Lung (tissue), 12 donors: ENCODE data around the gene SLC7A4. TPM values are rescaled to one million over a fixed set of nuclear protein-coding genes. Genes with fewer than 3 reads are reported as not detected.

Source experiments
- ATAC-seq: fragments of 200-7000 bp; cut with Tn5 transposase; one replicate; pipeline ENCODE4 v1.9.1; 2020; ENCODE audit warnings: moderate number of reproducible peaks; ENCODE audit not compliant: insufficient read depth, low FRiP score
- DNase-seq, 3 donors: peaks; one replicate each; pipeline ENCODE4 v3.0.0-alpha.2; 2013 to 2017
- H3K27ac ChIP-seq, 2 donors: one replicate each; pipeline ENCODE4 v1.5.1; 2013; ENCODE audit warnings: mild to moderate bottlenecking in 2 of 2, moderate library complexity in 2 of 2, control low read depth in 1 of 2, inconsistent platforms in 1 of 2, low read depth in 1 of 2, low read length in 1 of 2
- H3K27me3 ChIP-seq, 3 donors: one replicate each; pipeline ENCODE4 v1.5.1; 2013; ENCODE audit warnings: low read length in 2 of 3; ENCODE audit not compliant: control insufficient read depth in 3 of 3, insufficient read depth in 3 of 3
- H3K36me3 ChIP-seq, 4 donors: one replicate each; pipeline ENCODE4 v1.5.1; 2013; ENCODE audit warnings: low read length in 4 of 4, mild to moderate bottlenecking in 1 of 4, moderate library complexity in 1 of 4; ENCODE audit not compliant: control insufficient read depth in 4 of 4, insufficient read depth in 4 of 4
- H3K4me1 ChIP-seq, 5 donors: one replicate each; pipeline ENCODE4 v1.5.1; 2013; ENCODE audit warnings: low read length in 5 of 5, mild to moderate bottlenecking in 2 of 5, moderate library complexity in 1 of 5; ENCODE audit not compliant: control insufficient read depth in 5 of 5, insufficient read depth in 5 of 5
- H3K4me3 ChIP-seq: one replicate; pipeline ENCODE4 v1.5.1; 2013; ENCODE audit warnings: mild to moderate bottlenecking, control low read depth, moderate library complexity
- H3K9ac ChIP-seq, 2 donors: one replicate each; pipeline ENCODE4 v1.5.1; 2013; ENCODE audit warnings: low read length in 2 of 2, control low read depth in 1 of 2; ENCODE audit not compliant: insufficient read depth in 1 of 2
- H3K9me3 ChIP-seq, 4 donors: one replicate each; pipeline ENCODE4 v1.5.1; 2013; ENCODE audit warnings: low read length in 3 of 4, mild to moderate bottlenecking in 1 of 4, moderate library complexity in 1 of 4; ENCODE audit not compliant: control insufficient read depth in 4 of 4, insufficient read depth in 3 of 4
- WGBS, 2 donors: extraction: QIAGEN DNeasy Blood & Tissue Kit; methylation state at CpG; one replicate each; pipeline ENCODE4 v1.1.7; 2013; 5-methylcytosine and 5-hydroxymethylcytosine counted together
- polyA plus RNA-seq, 2 donors: library from polyadenylated mRNA; stranded (reverse); fragments of 200-250 nt; gene quantifications; one replicate each; pipeline ENCODE4 v1.2.1, GENCODE V29; 2013
- total RNA-seq, 2 donors: library from RNA; depleted of rRNA in 1 of 2; stranded (reverse); fragments of >200 nt in 1 of 2; gene quantifications; one replicate each; pipeline ENCODE4 v1.2.1, GENCODE V29; 2014 to 2021
- TF ChIP-seq, protein P1 (sequence below): IDR thresholded peaks from 2 replicates; pipeline ENCODE4 v1.5.1; 2012; ENCODE audit warnings: mild to moderate bottlenecking; ENCODE audit errors: control extremely low read depth, extremely low read depth
- donor health status: control.
- donor health status: control.
- donor health status: Bipolar disorder and iron deficiency.
- donor health status: healthy.
- donor health status: DM: yes; HTN: yes; CAD: no.

The SLC7A4 gene
- total and polyA plus RNA-seq, 4 donors: 0.18 to 1.1 (median 0.80) TPM

DNA sequence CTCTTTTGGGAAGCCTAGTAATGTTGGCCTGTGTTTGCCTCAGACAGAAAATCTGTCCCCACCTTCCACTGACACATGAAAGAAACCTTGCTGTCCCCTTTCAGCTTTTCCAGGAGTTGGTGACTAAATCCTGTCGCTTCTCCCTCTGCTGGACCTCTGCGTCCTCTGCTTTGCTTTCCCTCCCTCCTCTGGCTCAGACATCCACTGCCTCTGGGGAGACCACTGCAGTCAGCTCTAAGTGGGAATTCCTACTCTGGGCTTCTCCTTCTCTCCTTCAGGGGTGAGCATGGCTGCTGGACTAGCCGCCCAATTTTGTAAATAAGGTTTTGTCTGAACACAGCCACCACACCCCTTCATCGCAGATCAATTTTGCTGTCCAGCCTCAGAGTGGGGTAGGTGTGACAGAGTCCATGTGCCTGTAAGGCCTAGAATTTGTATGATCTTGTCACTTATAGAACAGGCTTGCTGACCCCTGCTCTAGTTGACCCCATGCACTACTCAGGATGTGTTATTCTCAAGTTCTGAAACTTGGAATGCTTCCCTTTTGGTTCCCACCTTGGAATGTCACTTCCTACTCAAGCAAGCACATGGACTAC is 36.4 kb upstream of the SLC7A4 start:
- peaks cover 0 to 4% (median 3%) of the 10 kb centered on the region in 3 donors for H3K27me3 ChIP-seq
- ATAC-seq (no peak), DNase-seq (peak in 1 of 3 donors; percentile 18)
- WGBS, 2 donors: 76 to 85% methylated on average over 4 of the region's 4 CpGs
- H3K4me3 ChIP-seq: no peak overlapping the region
- no peaks in the 10 kb centered on the region for H3K36me3 ChIP-seq
- H3K4me1 ChIP-seq: no peaks in the 10 kb centered on the region
- H3K9me3 ChIP-seq: no peaks in the 10 kb centered on the region
- no peak overlapping the region for H3K27ac ChIP-seq
- H3K9ac ChIP-seq: no peak overlapping the region
- TF ChIP-seq, protein P1, sequence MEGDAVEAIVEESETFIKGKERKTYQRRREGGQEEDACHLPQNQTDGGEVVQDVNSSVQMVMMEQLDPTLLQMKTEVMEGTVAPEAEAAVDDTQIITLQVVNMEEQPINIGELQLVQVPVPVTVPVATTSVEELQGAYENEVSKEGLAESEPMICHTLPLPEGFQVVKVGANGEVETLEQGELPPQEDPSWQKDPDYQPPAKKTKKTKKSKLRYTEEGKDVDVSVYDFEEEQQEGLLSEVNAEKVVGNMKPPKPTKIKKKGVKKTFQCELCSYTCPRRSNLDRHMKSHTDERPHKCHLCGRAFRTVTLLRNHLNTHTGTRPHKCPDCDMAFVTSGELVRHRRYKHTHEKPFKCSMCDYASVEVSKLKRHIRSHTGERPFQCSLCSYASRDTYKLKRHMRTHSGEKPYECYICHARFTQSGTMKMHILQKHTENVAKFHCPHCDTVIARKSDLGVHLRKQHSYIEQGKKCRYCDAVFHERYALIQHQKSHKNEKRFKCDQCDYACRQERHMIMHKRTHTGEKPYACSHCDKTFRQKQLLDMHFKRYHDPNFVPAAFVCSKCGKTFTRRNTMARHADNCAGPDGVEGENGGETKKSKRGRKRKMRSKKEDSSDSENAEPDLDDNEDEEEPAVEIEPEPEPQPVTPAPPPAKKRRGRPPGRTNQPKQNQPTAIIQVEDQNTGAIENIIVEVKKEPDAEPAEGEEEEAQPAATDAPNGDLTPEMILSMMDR: no peak

DNA sequence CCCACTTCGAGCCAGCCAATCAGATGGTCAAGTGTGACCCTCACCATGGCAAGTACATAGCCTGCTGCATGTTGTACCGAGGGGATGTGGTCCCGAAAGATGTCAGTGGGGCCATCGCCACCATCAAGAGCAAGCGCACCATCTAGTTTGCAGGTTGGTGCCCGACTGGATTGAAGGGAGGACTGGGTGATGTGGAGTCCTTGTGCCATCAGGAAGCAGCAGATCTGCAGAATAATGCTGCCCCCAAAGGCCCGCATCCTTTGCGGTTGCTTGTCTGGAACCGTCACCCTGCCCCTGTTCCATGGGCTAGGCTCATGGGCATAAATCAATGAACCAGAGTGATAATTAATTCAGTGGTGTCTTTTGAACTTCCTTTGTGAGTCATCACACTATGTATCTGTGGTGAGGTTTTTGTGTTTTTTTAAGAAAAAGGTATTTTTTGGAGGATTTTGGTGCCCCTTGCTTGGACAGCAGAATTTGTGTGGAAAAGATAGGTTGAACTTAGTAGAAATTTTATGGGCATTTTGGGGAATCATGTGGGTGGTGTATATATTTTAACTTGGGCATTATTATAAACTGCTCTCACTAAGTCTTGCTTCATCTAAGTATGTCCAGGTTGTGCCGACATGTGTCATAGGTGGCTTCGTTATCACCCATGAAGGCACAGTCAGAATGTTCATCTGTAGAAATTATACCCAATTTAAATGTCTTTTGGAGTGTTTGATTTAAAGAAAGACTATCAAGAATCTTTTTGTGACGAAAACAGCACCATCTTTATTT is 35.7 kb upstream of the SLC7A4 start:
- TF ChIP-seq, protein P1: no peak
- no peak for DNase-seq
- Histone ChIP-seq H3K27me3 (peaks cover 0 to 4% (median 3%) of the 10 kb centered on the region in 3 donors), H3K9ac (no peak overlapping the region), H3K36me3 (no peaks in the 10 kb centered on the region), H3K27ac (no peak overlapping the region), H3K9me3 (no peaks in the 10 kb centered on the region), H3K4me1 (no peaks in the 10 kb centered on the region), H3K4me3 (no peak overlapping the region)
- no peak for ATAC-seq
- 91 to 92% methylated on average over 12 of the region's 12 CpGs for WGBS, 2 donors

DNA sequence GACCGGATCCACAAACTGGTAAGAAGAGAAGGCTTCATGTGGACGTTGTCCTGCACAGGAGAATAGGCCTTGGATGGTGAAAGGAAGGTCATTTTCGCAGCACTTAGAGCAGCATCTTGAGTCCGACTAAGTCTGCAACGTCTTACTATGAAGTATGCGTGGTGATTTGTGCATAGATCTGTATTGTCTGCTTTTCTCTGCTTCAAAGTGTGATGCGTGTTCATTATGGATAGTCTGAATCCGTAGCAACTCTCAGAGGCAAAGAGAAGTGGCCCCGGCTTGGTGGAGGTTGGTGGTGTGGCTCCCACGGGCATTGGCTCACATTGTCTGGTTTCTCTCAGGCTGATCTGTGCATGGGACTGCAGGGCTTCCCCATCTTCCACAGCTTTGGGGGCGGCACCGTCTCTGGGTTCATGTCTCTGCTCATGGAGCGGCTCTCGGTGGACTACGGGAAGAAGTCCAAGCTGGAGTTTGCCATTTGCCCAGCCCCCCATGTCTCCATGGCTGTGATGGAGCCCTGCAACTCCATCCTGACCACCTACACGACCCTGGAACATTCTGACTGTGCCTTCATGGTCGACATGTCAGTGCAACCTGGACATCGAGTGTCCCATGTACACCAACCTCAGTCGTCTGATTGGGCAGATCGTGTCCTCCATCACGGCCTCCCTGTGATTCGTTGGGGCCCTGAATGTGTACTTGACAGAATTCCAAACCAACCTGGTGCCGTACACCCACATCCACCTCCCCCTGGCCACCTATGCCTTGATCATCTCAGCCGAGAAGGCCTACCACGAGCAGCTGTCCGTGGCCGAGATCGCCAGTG is 34.9 kb upstream of the SLC7A4 start:
- no peak for DNase-seq
- 87 to 93% methylated on average over 28 of the region's 28 CpGs for WGBS, 2 donors
- Histone ChIP-seq H3K9me3 (no peaks in the 10 kb centered on the region), H3K4me1 (no peaks in the 10 kb centered on the region), H3K27me3 (peaks cover 0 to 4% (median 3%) of the 10 kb centered on the region in 3 donors), H3K4me3 (no peak overlapping the region), H3K36me3 (no peaks in the 10 kb centered on the region), H3K27ac (no peak overlapping the region), H3K9ac (no peak overlapping the region)
- no peak for ATAC-seq
- TF ChIP-seq, protein P1: no peak
